ENCODE results near the gene CLDN24. TPM values are rescaled to one million over a fixed set of nuclear protein-coding genes. Genes with fewer than 3 reads are reported as not detected.
A peak's percentile ranks its signal among the peaks of the same experiment; 100 is the strongest.

The CLDN24 gene
- total RNA-seq, 1 donor from 2014 or later: not detected

- TF ChIP-seq, protein P1, sequence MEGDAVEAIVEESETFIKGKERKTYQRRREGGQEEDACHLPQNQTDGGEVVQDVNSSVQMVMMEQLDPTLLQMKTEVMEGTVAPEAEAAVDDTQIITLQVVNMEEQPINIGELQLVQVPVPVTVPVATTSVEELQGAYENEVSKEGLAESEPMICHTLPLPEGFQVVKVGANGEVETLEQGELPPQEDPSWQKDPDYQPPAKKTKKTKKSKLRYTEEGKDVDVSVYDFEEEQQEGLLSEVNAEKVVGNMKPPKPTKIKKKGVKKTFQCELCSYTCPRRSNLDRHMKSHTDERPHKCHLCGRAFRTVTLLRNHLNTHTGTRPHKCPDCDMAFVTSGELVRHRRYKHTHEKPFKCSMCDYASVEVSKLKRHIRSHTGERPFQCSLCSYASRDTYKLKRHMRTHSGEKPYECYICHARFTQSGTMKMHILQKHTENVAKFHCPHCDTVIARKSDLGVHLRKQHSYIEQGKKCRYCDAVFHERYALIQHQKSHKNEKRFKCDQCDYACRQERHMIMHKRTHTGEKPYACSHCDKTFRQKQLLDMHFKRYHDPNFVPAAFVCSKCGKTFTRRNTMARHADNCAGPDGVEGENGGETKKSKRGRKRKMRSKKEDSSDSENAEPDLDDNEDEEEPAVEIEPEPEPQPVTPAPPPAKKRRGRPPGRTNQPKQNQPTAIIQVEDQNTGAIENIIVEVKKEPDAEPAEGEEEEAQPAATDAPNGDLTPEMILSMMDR (IDR thresholded peaks at IDR 0.05): no peak
- no peaks in the 10 kb centered on the region for H3K27me3 ChIP-seq (ENCODE audit: low read depth)
Observed at GRCh38 chr4:183312841-183313240, 9.4 kb downstream of the CLDN24 start.

GRCh38 chr4:183306811-183307210 lies 15.4 kb downstream of the CLDN24 start:
- TF ChIP-seq, protein P1 (IDR thresholded peaks at IDR 0.05): no peak
- ATAC-seq: no peak

More at GRCh38 chr4:183312841-183313240, 9.4 kb downstream of the CLDN24 start:
- intact Hi-C loops (cut with DNase I): no loop called here
- peak in 1 of 2 donors; percentile 19 for ATAC-seq
- H3K4me3 ChIP-seq: no peak overlapping the region
- H3K9me3 ChIP-seq: no peaks in the 10 kb centered on the region
- H3K4me1 ChIP-seq: no peaks in the 10 kb centered on the region
- H3K36me3 ChIP-seq: peaks cover 41% of the 10 kb centered on the region
- H3K27ac ChIP-seq: no peak overlapping the region
- no peak for DNase-seq

DNA sequence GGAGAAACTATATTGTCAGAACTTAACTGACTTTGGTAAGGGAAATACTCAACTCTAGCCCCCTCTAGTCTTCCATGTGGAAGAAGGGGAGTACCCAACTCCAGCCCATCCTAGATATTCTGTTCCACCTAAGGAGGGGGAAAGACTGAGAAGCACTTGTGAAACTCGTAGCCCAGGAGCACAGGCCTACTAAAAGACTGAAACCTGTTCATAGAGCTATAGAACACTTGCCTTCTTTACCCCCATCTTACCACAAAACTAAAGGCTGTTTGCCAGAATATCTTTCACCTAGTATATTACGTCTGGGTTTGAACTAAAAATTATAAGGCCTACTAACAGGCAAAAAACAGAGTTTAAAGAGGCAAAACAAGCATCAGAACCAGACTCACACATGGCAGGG lies 17.7 kb downstream of the CLDN24 start:
- Histone ChIP-seq H3K36me3 (no peaks in the 10 kb centered on the region), H3K27ac (no peak overlapping the region), H3K9me3 (no peaks in the 10 kb centered on the region), H3K4me1 (no peaks in the 10 kb centered on the region), H3K27me3 (ENCODE audit: low read depth) (no peaks in the 10 kb centered on the region), H3K4me3 (no peak overlapping the region)
- intact Hi-C loops (cut with DNase I): no loop called here
- DNase-seq: no peak
- TF ChIP-seq, protein P1 (IDR thresholded peaks at IDR 0.05): no peak
- ATAC-seq: no peak

More at GRCh38 chr4:183306811-183307210, 15.4 kb downstream of the CLDN24 start:
- Histone ChIP-seq H3K4me3 (no peak overlapping the region), H3K36me3 (peaks cover under 1% of the 10 kb centered on the region), H3K27ac (no peak overlapping the region), H3K4me1 (no peaks in the 10 kb centered on the region), H3K9me3 (no peaks in the 10 kb centered on the region), H3K27me3 (ENCODE audit: low read depth) (no peaks in the 10 kb centered on the region)
- intact Hi-C loops (cut with DNase I): no loop called here
- DNase-seq: no peak

GRCh38 chr4:183304067-183304466 lies 18.2 kb downstream of the CLDN24 start:
- H3K36me3 ChIP-seq: peaks cover 2% of the 10 kb centered on the region
- no peaks in the 10 kb centered on the region for H3K9me3 ChIP-seq
- no peaks in the 10 kb centered on the region for H3K4me1 ChIP-seq
- DNase-seq: no peak
- TF ChIP-seq, protein P1 (IDR thresholded peaks at IDR 0.05): no peak
- ATAC-seq: no peak
- H3K27me3 ChIP-seq (ENCODE audit: low read depth): no peaks in the 10 kb centered on the region
- no peak overlapping the region for H3K27ac ChIP-seq
- H3K4me3 ChIP-seq: no peak overlapping the region
- intact Hi-C loops (cut with DNase I): no loop called here

- H3K36me3 ChIP-seq: peaks cover 6% of the 10 kb centered on the region
- DNase-seq (no peak), ATAC-seq (peak; percentile 82 to 86)
- no peaks in the 10 kb centered on the region for H3K9me3 ChIP-seq
- intact Hi-C loops (cut with DNase I): no loop called here
- no peaks in the 10 kb centered on the region for H3K4me1 ChIP-seq
- no peak overlapping the region for H3K4me3 ChIP-seq
- no peak overlapping the region for H3K27ac ChIP-seq
- no peaks in the 10 kb centered on the region for H3K27me3 ChIP-seq (ENCODE audit: low read depth)
- TF ChIP-seq, protein P1 (IDR thresholded peaks at IDR 0.05): no peak
Observed at GRCh38 chr4:183303301-183303700, 18.9 kb downstream of the CLDN24 start.

DNA sequence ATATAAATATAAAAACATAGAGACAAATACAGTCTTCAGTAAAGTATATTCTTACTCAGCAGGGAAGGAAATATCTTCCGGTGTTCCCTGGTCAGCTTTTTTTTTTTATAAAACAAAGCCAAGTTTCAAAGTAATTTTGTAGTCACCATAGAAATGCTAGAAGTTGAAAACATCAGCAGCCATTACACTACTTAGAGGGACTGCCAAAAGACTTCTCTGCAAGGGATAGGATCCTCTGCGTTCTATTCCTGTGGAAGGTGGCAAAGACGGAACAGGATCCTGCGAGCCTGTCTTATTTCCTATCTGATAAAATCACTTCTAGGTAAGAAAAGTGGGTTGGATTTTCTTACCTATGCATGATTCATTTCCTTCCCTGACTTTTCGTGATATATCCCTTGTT lies 21.6 kb downstream of the CLDN24 start:
- H3K9me3 ChIP-seq: no peaks in the 10 kb centered on the region
- no peak for DNase-seq
- no peak for ATAC-seq
- H3K4me1 ChIP-seq: no peaks in the 10 kb centered on the region
- H3K27ac ChIP-seq: no peak overlapping the region
- TF ChIP-seq, protein P1 (IDR thresholded peaks at IDR 0.05): no peak
- H3K27me3 ChIP-seq (ENCODE audit: low read depth): no peaks in the 10 kb centered on the region
- no peak overlapping the region for H3K4me3 ChIP-seq
- intact Hi-C loops (cut with DNase I): no loop called here
- H3K36me3 ChIP-seq: peaks cover 6% of the 10 kb centered on the region

Data from lower lobe of right lung (tissue), 2 donors.